ENCODE results near the gene PTPRC. TPM values are rescaled to one million over a fixed set of nuclear protein-coding genes. Genes with fewer than 3 reads are reported as not detected.

PTPRC gene
- total RNA-seq, 1 experiment from 2014 or later, result 1.4 TPM

- H3K27ac ChIP-seq (ENCODE audit: low read length), result no peak overlapping the region
- in situ Hi-C loops (cut with HindIII; ENCODE audit: low pct_unique_long_range_greater_than_20kb, low sequenced_read_pairs) (no loop called here), intact Hi-C loops (cut with micrococcal nuclease; ENCODE audit: unreplicated experiment) (no loop called here)
- ChIA-PET CTCF (no interaction called here), POLR2A (no interaction called here)
- ATAC-seq, result no peak
- H3K4me3 ChIP-seq (ENCODE audit: low read depth in 2 of 2, low read length in 2 of 2), result no peak overlapping the region
- H3K36me3 ChIP-seq (ENCODE audit: control insufficient read depth, insufficient read depth, low read length), result no peaks in the 10 kb centered on the region; the same call in 1 of the 2 replicates
- TF ChIP-seq POLR2AphosphoS5 (IDR thresholded peaks at IDR 0.05; ENCODE audit: low read depth, low read length) (no peak), SIN3A (IDR thresholded peaks at IDR 0.05; ENCODE audit: borderline replicate concordance, insufficient read depth, low read depth, low read length) (no peak), CTCF (IDR thresholded peaks at IDR 0.05) (no peak), REST (IDR thresholded peaks at IDR 0.05; ENCODE audit: insufficient read depth in 1 of 2, low read depth in 2 of 2, low read length in 1 of 2) (no peak), TCF7L2 (IDR thresholded peaks at IDR 0.05; ENCODE audit: low read depth, low read length) (no peak)
- no peak for DNase-seq (ENCODE audit: low read depth, low spot score)
- H3K4me1 ChIP-seq (ENCODE audit: control insufficient read depth, insufficient read depth, low read length), result no peaks in the 10 kb centered on the region
- no peaks in the 10 kb centered on the region for H3K27me3 ChIP-seq (ENCODE audit: control insufficient read depth, insufficient read depth, low read length)
- no TSS peak for BruUV-seq (replicated peaks)
- H3K9me3 ChIP-seq (ENCODE audit: control insufficient read depth, insufficient read depth, low read depth, low read length), result no peaks in the 10 kb centered on the region
These were observed 9.8 kb downstream of the PTPRC start for GRCh38 chr1:198648592-198648991.

- ChIA-PET POLR2A (no interaction called here), CTCF (no interaction called here)
- Histone ChIP-seq H3K27ac (ENCODE audit: low read length) (no peak overlapping the region), H3K4me3 (ENCODE audit: low read depth in 2 of 2, low read length in 2 of 2) (no peak overlapping the region), H3K36me3 (ENCODE audit: control insufficient read depth, insufficient read depth, low read length) (no peaks in the 10 kb centered on the region; the same call in 1 of the 2 replicates), H3K9me3 (ENCODE audit: control insufficient read depth, insufficient read depth, low read depth, low read length) (no peaks in the 10 kb centered on the region), H3K4me1 (ENCODE audit: control insufficient read depth, insufficient read depth, low read length) (no peaks in the 10 kb centered on the region), H3K27me3 (ENCODE audit: control insufficient read depth, insufficient read depth, low read length) (no peaks in the 10 kb centered on the region)
- DNase-seq (ENCODE audit: low read depth, low spot score) (no peak), ATAC-seq (no peak)
- no peak for TF ChIP-seq POLR2AphosphoS5 (IDR thresholded peaks at IDR 0.05; ENCODE audit: low read depth, low read length)
- intact Hi-C loops (cut with micrococcal nuclease; ENCODE audit: unreplicated experiment), result no loop called here
- no TSS peak for BruUV-seq (replicated peaks)
- in situ Hi-C loops (cut with HindIII; ENCODE audit: low pct_unique_long_range_greater_than_20kb, low sequenced_read_pairs), result no loop called here
These were observed 10.6 kb downstream of the PTPRC start for GRCh38 chr1:198649232-198649967.

GRCh38 chr1:198649968-198650338 lies 11.1 kb downstream of the PTPRC start:
- Histone ChIP-seq H3K4me3 (ENCODE audit: low read depth in 2 of 2, low read length in 2 of 2) (no peak overlapping the region), H3K36me3 (ENCODE audit: control insufficient read depth, insufficient read depth, low read length) (no peaks in the 10 kb centered on the region; the same call in 1 of the 2 replicates), H3K9me3 (ENCODE audit: control insufficient read depth, insufficient read depth, low read depth, low read length) (no peaks in the 10 kb centered on the region), H3K27me3 (ENCODE audit: control insufficient read depth, insufficient read depth, low read length) (no peaks in the 10 kb centered on the region), H3K27ac (ENCODE audit: low read length) (no peak overlapping the region), H3K4me1 (ENCODE audit: control insufficient read depth, insufficient read depth, low read length) (no peaks in the 10 kb centered on the region)
- ATAC-seq, result no peak
- intact Hi-C loops (cut with micrococcal nuclease; ENCODE audit: unreplicated experiment) (no loop called here), in situ Hi-C loops (cut with HindIII; ENCODE audit: low pct_unique_long_range_greater_than_20kb, low sequenced_read_pairs) (no loop called here)
- DNase-seq (ENCODE audit: low read depth, low spot score), result no peak
- ChIA-PET CTCF (no interaction called here), POLR2A (no interaction called here)
- no TSS peak for BruUV-seq (replicated peaks)
- no peak for TF ChIP-seq TCF7L2 (IDR thresholded peaks at IDR 0.05; ENCODE audit: low read depth, low read length)
- TF ChIP-seq REST (IDR thresholded peaks at IDR 0.05; ENCODE audit: insufficient read depth in 1 of 2, low read depth in 2 of 2, low read length in 1 of 2), result no peak
- no peak for TF ChIP-seq SIN3A (IDR thresholded peaks at IDR 0.05; ENCODE audit: borderline replicate concordance, insufficient read depth, low read depth, low read length)
- TF ChIP-seq POLR2AphosphoS5 (IDR thresholded peaks at IDR 0.05; ENCODE audit: low read depth, low read length), result no peak
- no peak for TF ChIP-seq CTCF (IDR thresholded peaks at IDR 0.05)
